HG03460 (cell line): Measurements from ENCODE around the gene SPOCK3.
"Not testable (repeated sequence)": the region's sequence is repeated elsewhere in the genome, so short reads cannot be mapped to it uniquely, and the experiment has no call there.

Experiments
- ATAC-seq: cut with Tn5 transposase; IDR thresholded peaks from one replicate; pipeline ENCODE4 v1.9.1; 2021; ENCODE audit not compliant: unreplicated experiment

Gene SPOCK3

GRCh38 chr4:166827629-166828028 lies 406.7 kb downstream of the SPOCK3 start:
- no peak for ATAC-seq

GRCh38 chr4:166827167-166827566 lies 407.1 kb downstream of the SPOCK3 start:
- no peak for ATAC-seq

- ATAC-seq: no peak
These were observed 410.4 kb downstream of the SPOCK3 start for GRCh38 chr4:166823848-166824247.

GRCh38 chr4:166823126-166823525 lies 411.2 kb downstream of the SPOCK3 start:
- ATAC-seq: no peak

- no peak for ATAC-seq
These were observed 411.9 kb downstream of the SPOCK3 start for GRCh38 chr4:166822386-166822785.

- ATAC-seq: no peak
These were observed 417.4 kb downstream of the SPOCK3 start for GRCh38 chr4:166816890-166817289.

GRCh38 chr4:166808380-166808779 lies 425.9 kb downstream of the SPOCK3 start:
- ATAC-seq: no peak

- no peak for ATAC-seq
These were observed 431.9 kb downstream of the SPOCK3 start for GRCh38 chr4:166802346-166802745.

GRCh38 chr4:166798126-166798525 lies 436.2 kb downstream of the SPOCK3 start:
- no peak for ATAC-seq

- ATAC-seq: no peak
These were observed 456.5 kb downstream of the SPOCK3 start for GRCh38 chr4:166777760-166778159.

- ATAC-seq: no peak
These were observed 471.3 kb downstream of the SPOCK3 start for GRCh38 chr4:166763018-166763417.

GRCh38 chr4:166741742-166742141 lies 492.6 kb downstream of the SPOCK3 start:
- ATAC-seq: no peak

- not testable (repeated sequence) for ATAC-seq
These were observed 495.1 kb downstream of the SPOCK3 start for GRCh38 chr4:166739215-166739614.

GRCh38 chr4:166737430-166737829 lies 496.9 kb downstream of the SPOCK3 start:
- no peak for ATAC-seq

GRCh38 chr4:166735553-166735952 lies 498.7 kb downstream of the SPOCK3 start:
- no peak for ATAC-seq

GRCh38 chr4:166734797-166735196 lies 499.5 kb downstream of the SPOCK3 start:
- ATAC-seq: no peak

GRCh38 chr4:166733686-166734085 lies 500.6 kb downstream of the SPOCK3 start:
- ATAC-seq: no peak

- ATAC-seq: no peak
These were observed 507.5 kb downstream of the SPOCK3 start for GRCh38 chr4:166726832-166727231.

GRCh38 chr4:166724369-166724768 lies 509.9 kb downstream of the SPOCK3 start:
- ATAC-seq: no peak

GRCh38 chr4:166723532-166724140 lies 510.7 kb downstream of the SPOCK3 start:
- no peak for ATAC-seq

- not testable (repeated sequence) for ATAC-seq
These were observed 518.3 kb downstream of the SPOCK3 start for GRCh38 chr4:166715748-166716713.

GRCh38 chr4:166700592-166700991 lies 533.7 kb downstream of the SPOCK3 start:
- no peak for ATAC-seq
